Occipital lobe (tissue), 2 donors: ENCODE measurements around the gene PON3. TPM values are rescaled to one million over a fixed set of nuclear protein-coding genes. Genes with fewer than 3 reads are reported as not detected.
"Not testable (repeated sequence)": the region's sequence is repeated elsewhere in the genome, so short reads cannot be mapped to it uniquely, and the experiment has no call there.

Source experiments
- DNase-seq: peaks from one replicate; lab custom pipeline; 2025; lab: John Stamatoyannopoulos, UW
- total RNA-seq: library from RNA; depleted of rRNA; stranded (reverse); fragments of >200 nt; gene quantifications from one replicate; pipeline ENCODE4 v1.2.3, GENCODE V29; 2014

The PON3 gene
- total RNA-seq, 1 donor from 2014 or later, result 0.47 TPM

GRCh38 chr7:95412075-95412474 is 15.9 kb upstream of the PON3 start:
- no peak for DNase-seq

GRCh38 chr7:95411666-95412065 is 15.5 kb upstream of the PON3 start:
- no peak for DNase-seq

- no peak for DNase-seq
Observed at GRCh38 chr7:95411036-95411435, 14.9 kb upstream of the PON3 start.

DNA sequence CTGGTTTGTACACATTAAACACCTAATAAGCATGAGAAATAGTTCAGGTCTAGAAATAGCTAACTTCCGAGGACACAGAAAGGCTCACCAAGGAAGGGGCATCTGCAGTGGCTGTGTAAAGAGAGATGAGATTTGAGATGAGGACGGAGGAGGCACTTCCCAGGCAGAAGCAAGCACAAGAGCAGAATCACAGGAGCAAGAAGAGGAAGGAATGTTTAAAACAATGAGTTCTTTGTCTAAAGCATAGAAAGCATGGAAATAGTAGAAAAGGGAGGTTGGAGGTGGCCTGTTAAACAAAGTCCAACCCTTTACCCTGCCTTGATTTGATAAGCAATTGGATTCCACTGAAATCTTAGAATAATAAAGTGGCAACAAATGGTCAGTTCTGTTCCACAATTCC is 11.6 kb upstream of the PON3 start:
- DNase-seq, result no peak

GRCh38 chr7:95405800-95406199 is 9.6 kb upstream of the PON3 start:
- DNase-seq, result no peak

DNA sequence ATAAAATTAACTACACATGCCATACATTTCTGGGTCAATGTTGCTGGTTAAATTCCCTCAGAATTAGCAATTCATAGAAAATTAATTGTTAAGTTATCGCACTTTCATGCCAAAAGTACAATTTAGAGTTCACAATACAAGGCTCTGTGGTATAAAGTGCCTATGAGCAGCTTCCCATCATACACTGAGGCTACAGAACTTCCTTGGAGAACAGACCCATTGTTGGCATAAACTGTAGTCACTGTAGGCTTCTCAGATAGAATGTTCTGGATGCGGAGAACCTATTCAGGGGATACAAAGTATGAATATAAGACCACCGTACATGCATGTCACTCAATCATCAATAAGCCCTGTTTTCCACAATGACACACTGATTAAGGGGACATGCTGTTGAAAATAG is 9.0 kb upstream of the PON3 start:
- DNase-seq, result no peak

DNA sequence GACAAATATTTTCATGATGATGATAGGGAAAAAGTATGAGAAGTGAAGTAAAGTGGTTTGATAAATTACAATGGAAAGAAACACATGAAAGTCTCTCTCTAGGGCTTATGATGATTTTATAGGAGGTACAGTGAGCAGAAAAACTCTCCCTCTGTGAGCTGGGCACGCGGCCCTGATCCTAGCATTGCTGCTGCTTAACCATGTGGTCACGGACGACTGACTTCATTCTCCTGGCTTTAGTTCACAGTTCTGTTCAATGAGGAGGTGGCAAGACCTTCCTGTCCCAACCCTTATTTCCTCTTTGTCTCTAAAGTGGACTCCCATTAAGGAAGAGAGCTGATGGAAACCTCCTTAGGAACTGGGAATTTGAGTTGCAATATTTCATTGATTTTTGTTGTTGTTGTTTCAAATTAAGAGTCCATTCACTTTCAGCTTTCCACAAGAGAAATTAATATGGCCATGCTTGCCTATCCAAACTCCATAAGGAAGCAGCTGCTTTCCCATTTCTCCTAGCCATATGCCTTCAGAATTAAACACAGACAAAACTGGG is 8.2 kb upstream of the PON3 start:
- DNase-seq, result peak; percentile 3

GRCh38 chr7:95398155-95398940 is 2.2 kb upstream of the PON3 start:
- DNase-seq, result no peak

- DNase-seq, result no peak
Observed at GRCh38 chr7:95397381-95397780, 1.2 kb upstream of the PON3 start.

DNA sequence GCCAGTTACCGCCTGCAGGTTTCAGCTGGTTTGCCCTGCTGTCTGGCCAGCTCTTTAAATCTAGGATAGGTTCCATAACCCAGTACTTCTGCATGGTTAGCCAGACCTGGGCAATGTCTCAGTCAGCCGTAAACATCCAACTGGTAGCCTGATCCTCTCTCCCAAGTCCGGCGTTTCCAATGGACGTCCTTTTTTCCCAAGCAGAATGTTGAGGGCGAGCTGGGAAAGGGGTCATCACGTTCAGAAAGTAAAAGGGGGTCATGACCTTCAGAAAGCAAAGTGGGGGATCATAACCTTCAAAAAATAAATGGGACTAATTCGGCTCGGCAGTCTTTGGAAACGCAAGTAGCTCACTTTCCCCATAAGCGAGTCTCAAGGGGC is 430 bp downstream of the PON3 start:
- DNase-seq, result no peak

- no peak for DNase-seq
Observed at GRCh38 chr7:95394370-95394769, 1.8 kb downstream of the PON3 start.

DNA sequence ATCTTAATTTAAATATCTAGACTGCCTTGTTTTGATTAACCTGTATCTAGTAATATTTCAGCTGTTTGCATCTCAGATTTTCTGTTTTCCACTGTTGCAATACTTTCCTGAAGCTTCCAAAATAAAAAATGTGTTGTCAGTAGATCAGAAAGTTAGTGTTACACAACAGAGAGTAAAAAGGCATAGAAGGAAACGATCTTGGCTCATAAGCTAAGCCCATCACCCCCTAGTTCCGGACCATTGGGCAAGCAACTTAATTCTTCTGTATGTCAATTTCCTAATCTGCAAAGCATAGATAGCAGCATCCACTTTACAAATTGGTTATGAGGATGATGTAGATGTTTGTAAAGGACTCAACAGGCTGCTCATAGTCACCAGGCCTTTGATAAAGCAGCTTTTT is 4.4 kb downstream of the PON3 start:
- DNase-seq, result no peak

DNA sequence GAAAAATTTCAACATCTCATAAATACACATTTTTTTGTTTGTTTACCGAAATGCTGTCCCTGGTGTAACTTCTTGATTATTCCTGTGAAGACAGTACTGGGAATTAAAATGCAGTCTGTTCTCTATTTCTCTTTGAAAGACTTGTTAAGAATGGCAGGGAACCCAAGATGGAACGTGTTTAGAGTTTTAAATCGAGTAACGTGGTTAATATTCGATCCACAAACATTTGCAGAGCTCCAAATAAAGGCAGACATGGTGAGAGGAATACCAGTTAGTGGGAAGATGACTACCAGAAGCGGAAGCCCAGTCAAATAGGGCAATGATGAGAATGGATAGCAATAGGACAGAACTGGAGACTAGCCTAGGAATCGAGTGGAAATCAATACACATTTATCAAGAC is 6.7 kb downstream of the PON3 start:
- no peak for DNase-seq

DNA sequence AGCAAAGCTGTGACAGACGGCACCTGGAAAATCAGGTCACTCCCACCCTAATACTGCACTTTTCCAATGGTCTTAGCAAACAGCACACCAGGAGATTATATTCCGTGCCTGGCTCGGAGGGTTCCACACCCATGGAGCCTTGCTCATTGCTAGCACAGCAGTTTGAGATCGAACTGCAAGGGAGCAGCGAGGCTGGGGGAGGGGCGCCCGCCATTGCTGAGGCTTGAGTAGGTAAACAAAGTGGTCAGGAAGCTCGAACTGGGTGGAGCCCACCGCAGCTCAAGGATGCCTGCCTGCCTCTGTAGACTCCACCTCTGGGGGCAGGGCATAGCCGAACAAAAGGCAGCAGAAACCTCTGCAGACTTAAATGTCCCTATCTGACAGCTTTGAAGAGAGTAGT is 16.7 kb downstream of the PON3 start:
- not testable (repeated sequence) for DNase-seq

DNA sequence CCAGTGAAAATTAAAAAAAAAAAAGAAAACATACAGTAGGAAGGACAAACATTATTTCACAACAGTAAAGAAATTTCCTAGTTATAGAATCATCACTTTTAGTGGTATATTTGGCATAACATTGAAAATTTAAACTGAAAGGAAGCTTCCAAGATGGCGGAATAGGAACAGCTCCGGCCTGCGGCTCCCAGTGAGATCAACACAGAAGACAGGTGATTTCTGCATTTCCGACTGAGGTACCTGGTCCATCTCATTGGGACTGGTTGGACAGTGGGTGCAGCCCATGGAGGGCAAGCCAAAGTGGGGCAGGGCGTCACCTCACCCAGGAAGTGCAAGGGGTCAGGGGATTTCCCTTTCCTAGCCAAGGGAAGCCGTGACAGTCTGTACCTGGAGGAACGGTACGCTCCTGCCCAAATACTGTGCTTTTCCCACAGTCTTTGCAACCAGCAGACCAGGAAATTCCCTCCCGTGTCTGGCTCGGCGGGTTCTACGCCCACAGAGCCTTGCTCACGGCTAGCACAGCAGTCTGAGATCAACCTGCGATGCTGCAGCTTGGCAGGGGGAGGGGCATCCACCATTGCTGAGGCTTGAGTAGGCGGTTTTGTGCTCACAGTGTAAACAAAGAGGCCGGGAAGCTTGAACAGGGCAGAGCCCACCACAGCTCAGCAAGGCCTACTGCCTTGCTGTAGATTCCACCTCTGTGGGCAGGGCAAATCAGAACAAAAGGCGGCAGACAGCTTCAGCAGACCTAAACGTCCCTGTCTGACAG is 19.4 kb downstream of the PON3 start:
- DNase-seq, result no peak

GRCh38 chr7:95375591-95376257 is 20.5 kb downstream of the PON3 start:
- DNase-seq, result no peak

GRCh38 chr7:95373323-95373722 is 22.9 kb downstream of the PON3 start:
- DNase-seq, result no peak

DNA sequence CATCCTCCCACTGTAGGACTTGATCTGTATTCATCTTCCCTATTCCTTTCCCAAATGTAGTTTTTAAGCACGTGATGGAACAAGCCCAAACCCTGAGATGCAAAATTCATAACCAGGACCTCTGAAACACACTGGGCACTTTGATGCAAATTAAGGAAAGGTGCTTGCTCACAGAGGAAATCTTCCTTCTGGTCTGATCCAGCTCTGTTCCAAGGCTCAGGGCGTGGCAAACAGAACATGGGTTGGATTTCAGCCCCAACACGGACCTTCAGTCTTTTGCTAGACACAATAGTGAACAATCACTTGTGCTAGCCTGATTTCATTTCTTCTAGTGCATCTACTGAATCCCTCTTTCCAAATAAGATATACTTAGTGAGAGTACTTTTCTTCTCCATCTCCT is 27.9 kb downstream of the PON3 start:
- no peak for DNase-seq

DNA sequence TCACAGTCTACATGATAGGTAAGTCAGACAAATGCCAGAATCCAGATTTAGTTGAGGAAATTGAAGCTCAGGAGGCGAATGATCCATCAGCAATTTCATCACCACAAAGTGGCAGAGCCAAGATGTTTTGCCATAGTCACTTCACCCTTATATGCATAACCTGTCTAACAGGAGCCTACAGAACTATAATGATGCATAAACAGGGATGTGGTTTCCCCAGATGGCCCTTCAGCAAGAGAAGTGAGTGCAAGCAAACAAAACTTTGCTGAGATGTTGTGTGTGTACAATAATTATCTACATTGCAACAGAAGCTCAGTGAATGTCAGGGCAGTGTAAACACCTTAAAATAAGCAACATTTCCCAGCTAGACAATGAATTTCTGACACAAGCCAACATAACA is 28.6 kb downstream of the PON3 start:
- DNase-seq, result no peak

DNA sequence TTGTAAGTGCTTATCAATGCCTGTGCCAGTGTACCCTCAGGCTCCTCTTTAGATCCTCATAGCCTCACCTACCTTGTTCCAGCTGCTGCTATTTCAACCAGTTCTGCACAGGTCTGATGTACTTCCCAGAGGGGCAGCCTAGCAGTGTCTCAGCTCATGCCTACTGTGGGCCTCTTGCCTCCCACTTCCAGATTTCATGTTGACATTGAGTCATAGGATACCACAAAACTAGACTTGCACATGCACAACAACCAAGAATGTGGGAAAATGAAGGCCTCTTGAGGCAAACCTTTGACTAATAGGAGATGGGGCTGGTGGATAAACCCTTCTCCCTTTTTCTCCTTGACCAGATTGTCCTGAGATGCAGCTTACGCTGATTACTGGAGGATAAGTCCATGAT is 31.0 kb downstream of the PON3 start:
- no peak for DNase-seq

- DNase-seq, result no peak
Observed at GRCh38 chr7:95357623-95358022, 38.6 kb downstream of the PON3 start.

DNA sequence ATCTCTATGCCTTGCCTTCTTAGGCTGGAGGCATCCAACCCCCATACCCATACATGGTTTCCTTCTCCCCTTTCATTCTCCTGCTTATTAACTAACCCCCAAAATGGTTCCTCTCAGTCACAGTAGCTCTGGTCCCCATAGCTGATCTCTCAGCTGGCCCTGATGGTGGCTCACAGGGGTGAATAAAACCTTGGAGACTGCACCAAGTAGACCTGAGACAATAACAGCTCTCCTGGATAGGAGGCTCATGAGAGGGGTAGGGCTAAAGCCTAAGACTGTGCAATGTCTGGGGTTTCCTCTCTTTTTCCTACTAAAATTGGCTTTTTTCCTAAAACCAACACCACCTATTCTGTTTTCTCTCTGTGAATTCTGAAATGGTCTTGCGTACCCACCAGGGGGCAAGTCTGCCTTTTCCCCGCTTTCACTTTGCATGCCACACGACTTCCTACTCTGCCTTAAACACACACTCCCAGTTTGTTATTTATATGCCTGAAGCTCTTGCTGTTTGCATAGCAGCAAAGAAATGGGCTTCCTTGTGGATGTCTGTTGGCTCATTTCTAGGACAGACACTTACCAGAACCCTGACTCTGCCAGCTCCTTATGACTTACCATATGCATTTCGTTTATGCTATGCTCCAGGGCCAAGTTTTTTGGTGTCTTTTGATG is 53.4 kb downstream of the PON3 start:
- no peak for DNase-seq
